Prostate gland (tissue), 2 donors: ENCODE results near the gene CORO7. TPM values are rescaled to one million over a fixed set of nuclear protein-coding genes. Genes with fewer than 3 reads are reported as not detected.

Experiments
- DNase-seq: peaks from one replicate; pipeline ENCODE4 v3.0.0-alpha.2; 2019; ENCODE audit warnings: low spot score
- H3K27ac ChIP-seq, 2 donors: fragments of 200-600 bp; sonication (generic); 2 replicates each; pipeline ENCODE4 v1.5.1; 2017 to 2019
- H3K27me3 ChIP-seq: fragments of 200-600 bp; sonication (generic); replicated peaks from 2 replicates; pipeline ENCODE4 v1.5.1; 2019; ENCODE audit not compliant: insufficient read depth
- H3K36me3 ChIP-seq, 2 donors: fragments of 200-600 bp; sonication (generic); 1 replicate in 1 of 2; 2 replicates in 1 of 2; pipeline versions ENCODE4 v1.5.1 to v1.8.1; 2017 to 2019
- H3K4me1 ChIP-seq: fragments of 200-600 bp; sonication (generic); replicated peaks from 2 replicates; pipeline ENCODE4 v1.5.1; 2019
- H3K4me3 ChIP-seq, 2 donors: fragments of 200-600 bp; sonication (generic); 2 replicates each; pipeline ENCODE4 v1.5.1; 2017 to 2019
- H3K9me3 ChIP-seq: fragments of 200-600 bp; sonication (generic); 2 replicates; pipeline ENCODE4 v1.5.1; 2017
- CTCF ChIP-seq, 4 experiments: fragments of 200-600 bp in 2 of 4; fragments of 450-650 bp in 2 of 4; sonication (generic) in 2 of 4; IDR thresholded peaks; 1 replicate in 3 of 4; 2 replicates in 1 of 4; pipeline ENCODE4 v1.5.1; 2016 to 2019; ENCODE audit warnings: antibody characterized with exemption in 4 of 4, mild to moderate bottlenecking in 2 of 4, moderate library complexity in 2 of 4
- POLR2A ChIP-seq: fragments of 450-650 bp; IDR thresholded peaks from one replicate; pipeline ENCODE4 v1.6.1; 2016; ENCODE audit warnings: antibody characterized with exemption, mild to moderate bottlenecking
- POLR2AphosphoS5 ChIP-seq: sonication (generic); formaldehyde crosslinking; IDR thresholded peaks from one replicate; pipeline ENCODE4 v1.6.1; 2017; ENCODE audit warnings: antibody characterized with exemption
- WGBS: methylation state at CpG from one replicate; pipeline ENCODE4 v1.1.5; 2018; 5-methylcytosine and 5-hydroxymethylcytosine counted together
- intact Hi-C: fragments of 100-400 bp; cut with DNase I; formaldehyde crosslinking; loops from one replicate; pipeline ENCODE4 v1.14.2; 2022
- total RNA-seq, 2 donors: library from RNA; depleted of rRNA; stranded (reverse); fragments of >200 nt; gene quantifications; one replicate each; pipeline ENCODE4 v1.1.0, GENCODE V29; 2016

Gene CORO7
- total RNA-seq, 2 donors from 2014 or later: 24.1 to 122 TPM

DNA sequence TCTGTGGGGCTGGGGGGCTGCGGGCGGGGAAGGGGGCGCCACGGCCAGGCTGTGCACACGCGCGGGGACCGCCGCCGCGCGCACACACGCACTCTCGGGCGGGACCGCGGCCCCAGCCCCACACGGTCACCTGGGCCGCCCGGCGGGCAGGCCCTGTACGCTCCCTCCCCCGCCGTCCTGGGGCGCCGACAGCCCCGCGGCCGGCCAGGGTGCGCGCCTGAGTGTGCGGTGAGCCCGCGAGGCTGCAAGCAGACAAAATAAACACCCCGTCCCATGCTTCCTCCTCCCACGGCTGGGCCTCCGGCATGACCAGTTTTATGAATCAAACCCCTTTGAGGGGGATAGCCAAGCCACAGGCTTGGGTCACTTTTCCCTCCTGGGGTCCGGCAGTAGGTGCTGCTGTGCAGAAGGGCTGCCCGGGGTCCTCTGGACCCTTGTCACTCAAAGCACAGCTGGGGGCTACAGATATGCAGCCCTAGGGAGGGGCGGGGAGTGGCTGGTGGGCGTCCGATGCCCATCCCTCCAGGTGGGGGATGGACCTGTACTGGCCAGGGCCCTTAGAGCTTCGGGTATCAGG, 44.3 kb downstream of the CORO7 start:
- intact Hi-C loops: no loop called here
- no peak for TF ChIP-seq POLR2A
- TF ChIP-seq CTCF (IDR thresholded peaks at IDR 0.05): no peak
- TF ChIP-seq POLR2AphosphoS5: no peak
- no peaks in the 10 kb centered on the region for H3K36me3 ChIP-seq
- H3K9me3 ChIP-seq: no peaks in the 10 kb centered on the region
- peak overlapping the region; percentile 72 to 82 for H3K4me3 ChIP-seq
- H3K4me1 ChIP-seq: peaks cover 37% of the 10 kb centered on the region
- whole genome bisulfite sequencing: under 1% methylated on average over 36 of the region's 43 CpGs
- no peaks in the 10 kb centered on the region for H3K27me3 ChIP-seq
- H3K27ac ChIP-seq: peak overlapping the region; percentile 74 to 76
- no peak for DNase-seq

- peak; percentile 85 for DNase-seq
- H3K27ac ChIP-seq: peak within 1 kb of the TSS; percentile 74 to 76
- WGBS: 3% methylated on average over 33 of the region's 50 CpGs
- H3K36me3 ChIP-seq: no peaks in the 10 kb centered on the region
- H3K4me1 ChIP-seq: peaks cover 33% of the 10 kb centered on the region
- H3K4me3 ChIP-seq: peak within 1 kb of the TSS; percentile 72 to 82
- intact Hi-C loops: no loop called here
- H3K9me3 ChIP-seq: no peaks in the 10 kb centered on the region
- H3K27me3 ChIP-seq: no peaks in the 10 kb centered on the region
- TF ChIP-seq POLR2AphosphoS5: peak; percentile 94
- TF ChIP-seq POLR2A: peak; percentile 98
- no peak for TF ChIP-seq CTCF (IDR thresholded peaks at IDR 0.05)
These were observed 44.9 kb downstream of the CORO7 start, which contains the start of gene VASN for GRCh38 chr16:4371357-4372000. Gene VASN (plus strand): TSS chr16:4371848. CDS start chr16:4380878, 9,030 bp downstream.

- Histone ChIP-seq H3K27ac (peak overlapping the region; percentile 74 to 76), H3K27me3 (no peaks in the 10 kb centered on the region), H3K36me3 (no peaks in the 10 kb centered on the region), H3K4me1 (peaks cover 30% of the 10 kb centered on the region), H3K9me3 (no peaks in the 10 kb centered on the region), H3K4me3 (no peak overlapping the region)
- WGBS: 68% methylated on average over 13 of the region's 14 CpGs
- no peak for TF ChIP-seq POLR2AphosphoS5
- TF ChIP-seq CTCF (IDR thresholded peaks at IDR 0.05): no peak
- no peak for TF ChIP-seq POLR2A
- DNase-seq: no peak
- intact Hi-C loops: no loop called here
These were observed 45.6 kb downstream of the CORO7 start for GRCh38 chr16:4370570-4371356.

GRCh38 chr16:4370151-4370550, 46.2 kb downstream of the CORO7 start:
- Histone ChIP-seq H3K36me3 (no peaks in the 10 kb centered on the region), H3K4me3 (no peak overlapping the region), H3K27me3 (no peaks in the 10 kb centered on the region), H3K4me1 (peaks cover 29% of the 10 kb centered on the region), H3K9me3 (no peaks in the 10 kb centered on the region), H3K27ac (no peak overlapping the region)
- DNase-seq: no peak
- 87% methylated on average over 3 of the region's 3 CpGs for WGBS
- intact Hi-C loops: no loop called here
- TF ChIP-seq POLR2A (no peak), CTCF (IDR thresholded peaks at IDR 0.05) (no peak), POLR2AphosphoS5 (no peak)
